Measurements from ENCODE around the gene ATG4A. TPM values are rescaled to one million over a fixed set of nuclear protein-coding genes. Genes with fewer than 3 reads are reported as not detected.

Gene ATG4A
- total RNA-seq, 1 donor from 2014 or later = 4.2 TPM

- no peak for DNase-seq (ENCODE audit: low read depth)
- no peak overlapping the region for H3K4me3 ChIP-seq (ENCODE audit: low read depth, low read length)
- no peak for TF ChIP-seq CTCF (conservative IDR thresholded peaks at IDR 0.05; ENCODE audit: low read depth, low read length)
Measured at GRCh38 chrX:108087792-108088191, 3.8 kb upstream of the ATG4A start.

- TF ChIP-seq CTCF (conservative IDR thresholded peaks at IDR 0.05; ENCODE audit: low read depth, low read length) = no peak
- DNase-seq (ENCODE audit: low read depth) = no peak
- no peak overlapping the region for H3K4me3 ChIP-seq (ENCODE audit: low read depth, low read length)
Measured at GRCh38 chrX:108088511-108088910, 3.1 kb upstream of the ATG4A start.

- DNase-seq (ENCODE audit: low read depth) = no peak
- no peak for TF ChIP-seq CTCF (conservative IDR thresholded peaks at IDR 0.05; ENCODE audit: low read depth, low read length)
- H3K4me3 ChIP-seq (ENCODE audit: low read depth, low read length) = peak overlapping the region; percentile 56
Measured at GRCh38 chrX:108090491-108091263, 901 bp upstream of the ATG4A start.

GRCh38 chrX:108091878-108092291 is 307 bp downstream of the ATG4A start:
- DNase-seq (ENCODE audit: low read depth) = no peak
- H3K4me3 ChIP-seq (ENCODE audit: low read depth, low read length) = peak overlapping the region; percentile 56
- no peak for TF ChIP-seq CTCF (conservative IDR thresholded peaks at IDR 0.05; ENCODE audit: low read depth, low read length)

- no peak for TF ChIP-seq CTCF (conservative IDR thresholded peaks at IDR 0.05; ENCODE audit: low read depth, low read length)
- no peak overlapping the region for H3K4me3 ChIP-seq (ENCODE audit: low read depth, low read length)
- DNase-seq (ENCODE audit: low read depth) = no peak
Measured at GRCh38 chrX:108097380-108097779, 5.8 kb downstream of the ATG4A start.

- no peak for DNase-seq (ENCODE audit: low read depth)
- TF ChIP-seq CTCF (conservative IDR thresholded peaks at IDR 0.05; ENCODE audit: low read depth, low read length) = no peak
- no peak overlapping the region for H3K4me3 ChIP-seq (ENCODE audit: low read depth, low read length)
Measured at GRCh38 chrX:108105473-108105872, 13.9 kb downstream of the ATG4A start.

- DNase-seq (ENCODE audit: low read depth) = no peak
- no peak for TF ChIP-seq CTCF (conservative IDR thresholded peaks at IDR 0.05; ENCODE audit: low read depth, low read length)
- H3K4me3 ChIP-seq (ENCODE audit: low read depth, low read length) = no peak overlapping the region
Measured at GRCh38 chrX:108114541-108114940, 23.0 kb downstream of the ATG4A start.
